GM12891 (cell line): ENCODE measurements around the gene ZKSCAN1.

ENCODE experiments used
- POLR2A ChIP-seq: IDR thresholded peaks from 2 replicates; pipeline ENCODE4 v1.6.1; 2011; ENCODE audit warnings: low read depth, low read length, control low read depth
- POLR2AphosphoS5 ChIP-seq: IDR thresholded peaks from 2 replicates; pipeline ENCODE4 v1.6.1; 2011; ENCODE audit warnings: low read depth, low read length, control low read depth
- POU2F2 ChIP-seq: IDR thresholded peaks from 2 replicates; pipeline ENCODE4 v1.6.1; 2011; ENCODE audit warnings: low read depth, mild to moderate bottlenecking, control low read depth, low read length, moderate library complexity
- SPI1 ChIP-seq: IDR thresholded peaks from 2 replicates; pipeline ENCODE4 v1.6.1; 2011; ENCODE audit warnings: low read depth, low read length, control low read depth
- TAF1 ChIP-seq: IDR thresholded peaks from 2 replicates; pipeline ENCODE4 v1.6.1; 2011; ENCODE audit warnings: low read depth, low read length, control low read depth

DNA sequence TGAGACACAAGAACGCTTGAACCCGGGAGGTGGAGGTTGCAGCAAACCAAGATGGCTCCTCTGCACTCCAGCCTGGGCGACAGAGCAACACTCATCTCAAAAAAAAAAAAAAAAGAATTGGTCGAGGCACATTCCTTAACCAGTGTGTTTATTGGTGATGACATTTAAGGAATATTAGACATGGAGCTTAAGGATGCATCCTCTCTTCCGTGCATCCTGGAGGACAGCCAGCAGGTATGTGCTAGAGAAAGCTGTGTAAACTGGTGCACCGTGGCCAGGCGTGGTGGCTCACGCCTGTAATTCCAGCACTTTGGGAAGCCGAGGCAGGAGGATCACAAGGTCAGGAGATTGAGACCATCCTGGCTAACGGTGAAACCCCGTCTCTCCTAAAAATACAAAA, 11.8 kb downstream of the ZKSCAN1 start:
- TF ChIP-seq POLR2A (no peak), TAF1 (no peak), POLR2AphosphoS5 (no peak), POU2F2 (no peak), SPI1 (no peak)
